ENCODE results near the gene ASB6. TPM values are rescaled to one million over a fixed set of nuclear protein-coding genes. Genes with fewer than 3 reads are reported as not detected.

Gene ASB6
- total RNA-seq, 2 experiments from 2014 or later: 19.0 to 21.4 TPM

DNA sequence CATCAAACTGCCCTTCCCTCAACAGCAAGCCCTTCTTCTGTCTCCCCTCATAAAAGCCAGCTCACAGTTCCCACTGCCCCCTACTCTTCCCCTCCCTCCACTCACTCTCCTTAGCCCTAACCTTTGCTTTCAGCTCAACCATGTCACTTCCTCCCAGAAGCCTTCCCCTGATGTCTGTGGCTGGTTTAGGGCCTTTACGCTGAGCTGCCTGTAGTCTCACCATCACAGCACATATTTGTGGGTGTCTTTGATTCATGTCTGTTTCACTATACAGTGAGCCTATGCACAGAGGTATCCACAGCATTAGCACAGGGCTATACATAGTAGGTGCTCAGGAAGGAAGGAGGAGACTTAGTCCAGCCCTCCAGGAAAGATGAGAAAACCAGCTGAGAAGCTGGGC lies 55.7 kb downstream of the ASB6 start:
- intact Hi-C loops (cut with micrococcal nuclease; ENCODE audit: unreplicated experiment): no loop called here
- POLR2A ChIA-PET: no interaction called here
- Histone ChIP-seq H3K9me3 (ENCODE audit: low read length) (no peaks in the 10 kb centered on the region), H3K4me1 (ENCODE audit: insufficient read depth, low read length, poor library complexity, severe bottlenecking) (peaks cover 37% of the 10 kb centered on the region), H3K79me2 (ENCODE audit: insufficient read depth, low read depth, low read length) (no peaks in the 10 kb centered on the region), H3K36me3 (ENCODE audit: insufficient read depth, low read length) (no peaks in the 10 kb centered on the region), H2AFZ (ENCODE audit: low read length) (0 out of 2 replicates have a peak overlapping the region, but pooled peaks have one; percentile 26), H3K4me2 (ENCODE audit: low read length) (no peak overlapping the region), H3K27ac (ENCODE audit: low read depth, low read length, poor library complexity, severe bottlenecking) (no peak overlapping the region), H3K9me2 (ENCODE audit: insufficient read depth, low read length) (no peaks in the 10 kb centered on the region), H4K20me1 (ENCODE audit: insufficient read depth, low read length) (no peaks in the 10 kb centered on the region), H3K4me3 (ENCODE audit: low read depth, low read length, poor library complexity, severe bottlenecking) (no peak overlapping the region)
- no TSS peak for BruUV-seq (replicated peaks)
- CTCF ChIA-PET (ENCODE audit: unreplicated experiment): interaction anchor here (0.6 to 0.7 kb wide), 2 partner anchors 11 to 329 kb away, joined by 3 read pairs; no protein-coding TSS in a partner anchor
- TF ChIP-seq, protein P1, sequence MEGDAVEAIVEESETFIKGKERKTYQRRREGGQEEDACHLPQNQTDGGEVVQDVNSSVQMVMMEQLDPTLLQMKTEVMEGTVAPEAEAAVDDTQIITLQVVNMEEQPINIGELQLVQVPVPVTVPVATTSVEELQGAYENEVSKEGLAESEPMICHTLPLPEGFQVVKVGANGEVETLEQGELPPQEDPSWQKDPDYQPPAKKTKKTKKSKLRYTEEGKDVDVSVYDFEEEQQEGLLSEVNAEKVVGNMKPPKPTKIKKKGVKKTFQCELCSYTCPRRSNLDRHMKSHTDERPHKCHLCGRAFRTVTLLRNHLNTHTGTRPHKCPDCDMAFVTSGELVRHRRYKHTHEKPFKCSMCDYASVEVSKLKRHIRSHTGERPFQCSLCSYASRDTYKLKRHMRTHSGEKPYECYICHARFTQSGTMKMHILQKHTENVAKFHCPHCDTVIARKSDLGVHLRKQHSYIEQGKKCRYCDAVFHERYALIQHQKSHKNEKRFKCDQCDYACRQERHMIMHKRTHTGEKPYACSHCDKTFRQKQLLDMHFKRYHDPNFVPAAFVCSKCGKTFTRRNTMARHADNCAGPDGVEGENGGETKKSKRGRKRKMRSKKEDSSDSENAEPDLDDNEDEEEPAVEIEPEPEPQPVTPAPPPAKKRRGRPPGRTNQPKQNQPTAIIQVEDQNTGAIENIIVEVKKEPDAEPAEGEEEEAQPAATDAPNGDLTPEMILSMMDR (conservative IDR thresholded peaks at IDR 0.05; ENCODE audit: low read length): no peak
- TF ChIP-seq EZH2phosphoT487 (IDR thresholded peaks at IDR 0.05; ENCODE audit: borderline replicate concordance, low read depth, low read length): no peak
- no peak for DNase-seq (ENCODE audit: low spot score)

DNA sequence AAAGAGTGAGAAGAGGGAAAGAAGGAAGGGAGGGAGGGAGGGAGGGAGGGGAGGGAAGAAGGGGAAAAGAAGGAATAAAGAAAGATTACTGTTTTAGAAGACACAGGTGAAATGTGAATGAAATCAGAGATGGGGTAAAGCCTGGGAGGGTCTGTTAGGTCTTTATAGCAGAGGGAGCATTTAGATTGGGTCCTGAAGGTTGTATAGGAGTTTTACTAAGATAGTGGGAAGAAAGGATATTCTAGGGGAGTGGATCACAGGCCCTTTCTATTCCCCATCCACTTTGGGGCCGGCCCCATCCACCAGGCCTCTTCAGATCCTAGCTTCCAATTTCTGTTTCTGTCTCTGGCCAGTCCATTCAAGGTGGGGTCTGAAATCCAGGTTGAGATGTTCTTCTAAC lies 56.6 kb downstream of the ASB6 start:
- Histone ChIP-seq H3K79me2 (ENCODE audit: insufficient read depth, low read depth, low read length) (no peaks in the 10 kb centered on the region), H3K9me2 (ENCODE audit: insufficient read depth, low read length) (no peaks in the 10 kb centered on the region), H3K4me1 (ENCODE audit: insufficient read depth, low read length, poor library complexity, severe bottlenecking) (peaks cover 46% of the 10 kb centered on the region), H3K27ac (ENCODE audit: low read depth, low read length, poor library complexity, severe bottlenecking) (no peak overlapping the region), H4K20me1 (ENCODE audit: insufficient read depth, low read length) (no peaks in the 10 kb centered on the region), H2AFZ (ENCODE audit: low read length) (no peak overlapping the region), H3K4me3 (ENCODE audit: low read depth, low read length, poor library complexity, severe bottlenecking) (no peak overlapping the region), H3K9me3 (ENCODE audit: low read length) (no peaks in the 10 kb centered on the region), H3K4me2 (ENCODE audit: low read length) (no peak overlapping the region), H3K36me3 (ENCODE audit: insufficient read depth, low read length) (no peaks in the 10 kb centered on the region)
- intact Hi-C loops (cut with micrococcal nuclease; ENCODE audit: unreplicated experiment): no loop called here
- ChIA-PET POLR2A (interaction anchor here (0.8 kb wide), 1 partner anchor 407 kb away, joined by 4 read pairs; no protein-coding TSS in a partner anchor), CTCF (ENCODE audit: unreplicated experiment) (no interaction called here)
- DNase-seq (ENCODE audit: low spot score): no peak
- TF ChIP-seq EZH2phosphoT487 (IDR thresholded peaks at IDR 0.05; ENCODE audit: borderline replicate concordance, low read depth, low read length): no peak
- BruUV-seq (replicated peaks): no TSS peak

Other genes with a start within 250 kb of the ASB6 start
- gene C9orf50, start 21.1 kb downstream of the ASB6 start, total RNA-seq (2014; rRNA removed; shearing (Covaris generic)): not detected in 2 replicates
- gene C9orf50, start 21.1 kb downstream of the ASB6 start, total RNA-seq (2022): not detected in 2 replicates
- 46.6 and 51.9 TPM in 2 replicates for gene NTMT1, start 16.0 kb downstream of the ASB6 start, total RNA-seq (2014; rRNA removed; shearing (Covaris generic))
- gene NTMT1, start 16.0 kb downstream of the ASB6 start, total RNA-seq (2022): 59.8 and 64.2 TPM in 2 replicates
- gene PRRX2, start 23.5 kb upstream of the ASB6 start, total RNA-seq (2014; rRNA removed; shearing (Covaris generic)): not detected in 2 replicates
- not detected in 2 replicates for gene PRRX2, start 23.5 kb upstream of the ASB6 start, total RNA-seq (2022)
- gene PTGES, start 110.9 kb upstream of the ASB6 start, total RNA-seq (2014; rRNA removed; shearing (Covaris generic)): not detected in 2 replicates
- not detected in 2 replicates for gene PTGES, start 110.9 kb upstream of the ASB6 start, total RNA-seq (2022)
- gene TOR1B, start 161.0 kb upstream of the ASB6 start, total RNA-seq (2014; rRNA removed; shearing (Covaris generic)): 12.0 and 13.3 TPM in 2 replicates
- gene TOR1B, start 161.0 kb upstream of the ASB6 start, total RNA-seq (2022): 14.9 and 18.4 TPM in 2 replicates
- 32.7 and 34.9 TPM in 2 replicates for gene TOR1A, start 182.0 kb upstream of the ASB6 start, total RNA-seq (2014; rRNA removed; shearing (Covaris generic))
- 37.0 and 37.4 TPM in 2 replicates for gene TOR1A, start 182.0 kb upstream of the ASB6 start, total RNA-seq (2022)
- gene C9orf78, start 193.1 kb upstream of the ASB6 start, total RNA-seq (2014; rRNA removed; shearing (Covaris generic)): 49.4 and 57.6 TPM in 2 replicates
- 60.6 and 62.4 TPM in 2 replicates for gene C9orf78, start 193.1 kb upstream of the ASB6 start, total RNA-seq (2022)
- 14.4 and 15.5 TPM in 2 replicates for gene USP20, start 193.3 kb upstream of the ASB6 start, total RNA-seq (2014; rRNA removed; shearing (Covaris generic))
- 24.1 and 26.1 TPM in 2 replicates for gene USP20, start 193.3 kb upstream of the ASB6 start, total RNA-seq (2022)